A673 (cell line): ENCODE results near the gene HRC. TPM values are rescaled to one million over a fixed set of nuclear protein-coding genes. Genes with fewer than 3 reads are reported as not detected.
"Not testable (repeated sequence)": the region's sequence is repeated elsewhere in the genome, so short reads cannot be mapped to it uniquely, and the experiment has no call there.

Source experiments
- BruUV-seq: library from RNA; stranded (reverse); fragments of 400-500 nt; replicated peaks from 2 replicates; lab custom pipeline; 2021; lab: Mats Ljungman, UMichigan
- CTCF ChIA-PET: fragments of 300-600 bp; sonication (Branson Sonifier 250); formaldehyde crosslinking; loops from one replicate; lab custom pipeline; 2022; ENCODE audit warnings: antibody characterized with exemption; lab: Charles Lee
- POLR2A ChIA-PET: fragments of 300-600 bp; sonication (Branson Sonifier 250); formaldehyde crosslinking; loops from one replicate; lab custom pipeline; 2022; ENCODE audit warnings: antibody characterized with exemption; ENCODE audit not compliant: low non-redundant PET; lab: Charles Lee
- DNase-seq: peaks from one replicate; pipeline ENCODE4 v3.0.0-alpha.2; 2015; ENCODE audit warnings: low spot score
- H3K27ac ChIP-seq: fragments of 200-600 bp; sonication (generic); 2 replicates; pipeline ENCODE4 v1.5.1; 2016; ENCODE audit warnings: mixed run types, low read depth, mild to moderate bottlenecking, mixed read lengths, antibody characterized with exemption, low read length; ENCODE audit not compliant: poor library complexity, severe bottlenecking
- H3K27me3 ChIP-seq: fragments of 200-600 bp; sonication (generic); replicated peaks from 2 replicates; pipeline ENCODE4 v1.6.1; 2017; ENCODE audit warnings: mixed run types, low read depth, mild to moderate bottlenecking, mixed read lengths, antibody characterized with exemption, low read length; ENCODE audit not compliant: insufficient read depth, poor library complexity
- H3K36me3 ChIP-seq: fragments of 200-600 bp; sonication (generic); 2 replicates; pipeline ENCODE4 v1.6.1; 2016; ENCODE audit warnings: mixed run types, mild to moderate bottlenecking, mixed read lengths, antibody characterized with exemption, low read length; ENCODE audit not compliant: insufficient read depth, poor library complexity, severe bottlenecking
- H3K4me1 ChIP-seq: fragments of 200-600 bp; sonication (generic); 2 replicates; pipeline ENCODE4 v1.6.1; 2017; ENCODE audit warnings: mixed run types, mild to moderate bottlenecking, mixed read lengths, antibody characterized with exemption, low read length; ENCODE audit not compliant: insufficient read depth, poor library complexity, severe bottlenecking
- H3K4me3 ChIP-seq: fragments of 200-600 bp; sonication (generic); 2 replicates; pipeline ENCODE4 v1.5.1; 2016; ENCODE audit warnings: low read depth, mixed run types, mild to moderate bottlenecking, mixed read lengths, low read length; ENCODE audit not compliant: poor library complexity, severe bottlenecking
- H3K9me3 ChIP-seq: fragments of 200-600 bp; sonication (generic); 2 replicates; pipeline ENCODE4 v1.6.1; 2016; ENCODE audit warnings: mixed run types, low read depth, mild to moderate bottlenecking, mixed read lengths, antibody characterized with exemption, low read length; ENCODE audit not compliant: poor library complexity, severe bottlenecking
- CTCF ChIP-seq: fragments of 300-800, 200-600 bp; sonication (generic); conservative IDR thresholded peaks from 2 replicates; pipeline ENCODE4 v1.5.1; 2017; ENCODE audit warnings: low read depth, mild to moderate bottlenecking, antibody characterized with exemption, low read length, moderate library complexity, mixed read lengths
- EZH2 ChIP-seq: fragments of 200-600 bp; sonication (generic); IDR thresholded peaks from 2 replicates; pipeline ENCODE4 v1.6.1; 2017; ENCODE audit warnings: borderline replicate concordance, low read depth, mild to moderate bottlenecking, mixed read lengths, antibody characterized with exemption, low read length; ENCODE audit not compliant: poor library complexity, severe bottlenecking
- intact Hi-C: fragments of 100-400 bp; cut with micrococcal nuclease; formaldehyde crosslinking; loops from one replicate; pipeline ENCODE4 v1.10.0; 2022; ENCODE audit not compliant: unreplicated experiment
- total RNA-seq: library from RNA; stranded (reverse); gene quantifications from 2 replicates; pipeline ENCODE4 v1.2.3, GENCODE V29; 2021

HRC gene
- total RNA-seq, 1 experiment from 2014 or later: not detected

- H3K4me3 ChIP-seq: peak overlapping the region; percentile 76
- no peaks in the 10 kb centered on the region for H3K36me3 ChIP-seq
- POLR2A ChIA-PET: no interaction called here
- intact Hi-C loops: loop anchor here (5.0 kb wide), 1 partner anchor 59 kb away; no protein-coding TSS in a partner anchor
- TSS peak; percentile 42 for BruUV-seq
- TF ChIP-seq CTCF (no peak), EZH2 (no peak)
- peak; percentile 4 for DNase-seq
- H3K27me3 ChIP-seq: no peaks in the 10 kb centered on the region
- no peaks in the 10 kb centered on the region for H3K9me3 ChIP-seq
- peak overlapping the region; percentile 96 for H3K27ac ChIP-seq
- CTCF ChIA-PET: interaction anchor here (1.7 kb wide), 1 partner anchor 51 kb away, joined by 9 read pairs; no protein-coding TSS in a partner anchor
- peaks cover 31% of the 10 kb centered on the region for H3K4me1 ChIP-seq
These were observed 7.0 kb downstream of the HRC start for GRCh38 chr19:49148044-49148682.

GRCh38 chr19:49146408-49146770 is 8.8 kb downstream of the HRC start:
- intact Hi-C loops: loop anchor here (5.0 kb wide), 1 partner anchor 61 kb away; no protein-coding TSS in a partner anchor
- CTCF ChIA-PET: interaction anchor here (1.1 to 1.8 kb wide), 4 partner anchors 18 to 53 kb away, joined by 4 to 15 read pairs (median 8); no protein-coding TSS in a partner anchor
- POLR2A ChIA-PET: not testable (repeated sequence)

GRCh38 chr19:49145573-49146407 is 9.4 kb downstream of the HRC start:
- H3K27me3 ChIP-seq: no peaks in the 10 kb centered on the region
- TF ChIP-seq EZH2 (no peak), CTCF (peak; percentile 99)
- BruUV-seq: no TSS peak
- intact Hi-C loops: loop anchor here (5.0 kb wide), 1 partner anchor 62 kb away; no protein-coding TSS in a partner anchor
- peak; percentile 95 for DNase-seq
- peak overlapping the region; percentile 13 for H3K27ac ChIP-seq
- no peaks in the 10 kb centered on the region for H3K9me3 ChIP-seq
- H3K36me3 ChIP-seq: no peaks in the 10 kb centered on the region
- H3K4me1 ChIP-seq: peaks cover 23% of the 10 kb centered on the region
- peak overlapping the region; percentile 42 for H3K4me3 ChIP-seq
- ChIA-PET CTCF (interaction anchor here (0.6 to 1.8 kb wide), 5 partner anchors 18 to 63 kb away, joined by 4 to 15 read pairs (median 7); no protein-coding TSS in a partner anchor), POLR2A (no interaction called here)

More at GRCh38 chr19:49146408-49146770, 8.8 kb downstream of the HRC start:
- Histone ChIP-seq H3K4me3 (peak overlapping the region; percentile 42), H3K4me1 (peaks cover 28% of the 10 kb centered on the region)
- H3K27ac ChIP-seq, H3K36me3 ChIP-seq, DNase-seq, H3K9me3 ChIP-seq, H3K27me3 ChIP-seq, BruUV-seq: not testable (repeated sequence)
